RWPE2 (cell line): ENCODE measurements around the gene RELL1.

Experiments used
- ATAC-seq: fragments of 200-7000 bp; cut with Tn5 transposase; 3 replicates; pipeline ENCODE4 v1.9.1; 2021; ENCODE audit warnings: low read depth
- DNase-seq: peaks from one replicate; pipeline ENCODE4 v3.0.0-alpha.2; 2020; ENCODE audit warnings: low spot score
- H3K27ac ChIP-seq: fragments of 450-650 bp; 2 replicates; pipeline ENCODE4 v1.5.1; 2017; ENCODE audit warnings: mild to moderate bottlenecking; ENCODE audit not compliant: poor library complexity, severe bottlenecking
- H3K27me3 ChIP-seq: fragments of 250-450 bp; sonication (Bioruptor Pico); 2 replicates; pipeline ENCODE4 v1.5.1; 2021; ENCODE audit warnings: mild to moderate bottlenecking, moderate library complexity; ENCODE audit not compliant: insufficient read depth, poor library complexity, severe bottlenecking
- H3K36me3 ChIP-seq: fragments of 250-450 bp; sonication (Bioruptor Pico); 2 replicates; pipeline ENCODE4 v1.5.1; 2020; ENCODE audit warnings: low read depth, mild to moderate bottlenecking, moderate library complexity
- H3K4me1 ChIP-seq: fragments of 250-450 bp; sonication (Bioruptor Pico); 2 replicates; pipeline ENCODE4 v1.5.1; 2021; ENCODE audit warnings: mild to moderate bottlenecking, moderate library complexity; ENCODE audit not compliant: insufficient read depth, poor library complexity, severe bottlenecking
- H3K4me3 ChIP-seq: fragments of 250-450 bp; sonication (Bioruptor Pico); 2 replicates; pipeline ENCODE4 v1.5.1; 2021; ENCODE audit warnings: mild to moderate bottlenecking, moderate library complexity; ENCODE audit not compliant: severe bottlenecking
- H3K9me3 ChIP-seq: fragments of 250-450 bp; sonication (Bioruptor Pico); 2 replicates; pipeline ENCODE4 v1.5.1; 2021; ENCODE audit warnings: mild to moderate bottlenecking, moderate library complexity; ENCODE audit not compliant: severe bottlenecking
- TF ChIP-seq, protein P1 (sequence below): fragments of 450-650 bp; IDR thresholded peaks from one replicate; pipeline ENCODE4 v1.5.1; 2017; ENCODE audit warnings: mild to moderate bottlenecking, moderate library complexity; ENCODE audit not compliant: poor library complexity, severe bottlenecking

RELL1 gene

DNA sequence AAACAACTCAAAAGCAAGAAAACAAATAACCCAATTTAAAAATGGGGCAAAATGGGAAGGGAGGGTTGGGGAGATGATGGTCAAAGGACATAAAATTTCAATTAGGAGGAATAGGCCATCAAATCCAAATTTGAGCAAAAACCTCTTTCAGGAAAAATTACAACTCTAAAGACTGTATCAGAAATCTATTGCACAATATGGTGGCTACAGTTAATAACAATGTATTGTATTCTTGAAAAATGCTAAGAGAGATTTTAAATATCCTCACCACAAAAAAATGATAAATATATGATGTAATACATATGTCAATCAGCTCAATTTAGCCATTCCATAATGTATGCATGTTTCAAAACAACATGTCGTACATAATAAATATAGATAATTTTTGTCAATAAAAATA, 60.7 kb downstream of the RELL1 start:
- no peaks in the 10 kb centered on the region for H3K9me3 ChIP-seq
- TF ChIP-seq, protein P1, sequence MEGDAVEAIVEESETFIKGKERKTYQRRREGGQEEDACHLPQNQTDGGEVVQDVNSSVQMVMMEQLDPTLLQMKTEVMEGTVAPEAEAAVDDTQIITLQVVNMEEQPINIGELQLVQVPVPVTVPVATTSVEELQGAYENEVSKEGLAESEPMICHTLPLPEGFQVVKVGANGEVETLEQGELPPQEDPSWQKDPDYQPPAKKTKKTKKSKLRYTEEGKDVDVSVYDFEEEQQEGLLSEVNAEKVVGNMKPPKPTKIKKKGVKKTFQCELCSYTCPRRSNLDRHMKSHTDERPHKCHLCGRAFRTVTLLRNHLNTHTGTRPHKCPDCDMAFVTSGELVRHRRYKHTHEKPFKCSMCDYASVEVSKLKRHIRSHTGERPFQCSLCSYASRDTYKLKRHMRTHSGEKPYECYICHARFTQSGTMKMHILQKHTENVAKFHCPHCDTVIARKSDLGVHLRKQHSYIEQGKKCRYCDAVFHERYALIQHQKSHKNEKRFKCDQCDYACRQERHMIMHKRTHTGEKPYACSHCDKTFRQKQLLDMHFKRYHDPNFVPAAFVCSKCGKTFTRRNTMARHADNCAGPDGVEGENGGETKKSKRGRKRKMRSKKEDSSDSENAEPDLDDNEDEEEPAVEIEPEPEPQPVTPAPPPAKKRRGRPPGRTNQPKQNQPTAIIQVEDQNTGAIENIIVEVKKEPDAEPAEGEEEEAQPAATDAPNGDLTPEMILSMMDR: no peak
- no peak overlapping the region for H3K27ac ChIP-seq
- DNase-seq: no peak
- peaks cover 17% of the 10 kb centered on the region; the same call in 1 of the 2 replicates for H3K36me3 ChIP-seq
- ATAC-seq: no peak
- peaks cover 9% of the 10 kb centered on the region for H3K4me1 ChIP-seq
- H3K27me3 ChIP-seq: no peaks in the 10 kb centered on the region
- no peak overlapping the region for H3K4me3 ChIP-seq

DNA sequence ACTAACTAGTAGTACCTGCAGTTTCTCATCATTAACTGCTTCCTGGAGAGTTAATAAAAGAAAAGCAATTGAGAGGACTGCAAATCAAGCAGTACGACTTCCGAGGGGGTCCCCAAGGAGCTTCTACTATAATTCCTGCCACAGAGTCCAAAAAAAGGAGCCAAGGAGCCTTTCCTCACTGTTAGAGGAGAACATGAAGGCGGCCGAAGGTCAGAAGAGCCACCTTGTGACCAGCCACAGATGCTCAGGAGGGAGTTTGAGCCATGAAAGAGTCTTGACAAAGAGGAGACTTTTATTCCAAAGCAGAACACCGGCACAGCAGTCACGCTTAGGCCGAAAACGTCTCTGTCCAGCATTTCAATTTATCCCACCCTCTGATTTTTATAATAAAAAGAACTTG, 62.2 kb downstream of the RELL1 start:
- no peak for ATAC-seq
- peaks cover 1% of the 10 kb centered on the region for H3K4me1 ChIP-seq
- no peaks in the 10 kb centered on the region for H3K9me3 ChIP-seq
- no peak overlapping the region for H3K27ac ChIP-seq
- TF ChIP-seq, protein P1: no peak
- no peaks in the 10 kb centered on the region for H3K27me3 ChIP-seq
- H3K36me3 ChIP-seq: peaks cover 22% of the 10 kb centered on the region; the same call in 1 of the 2 replicates
- DNase-seq: no peak
- no peak overlapping the region for H3K4me3 ChIP-seq

DNA sequence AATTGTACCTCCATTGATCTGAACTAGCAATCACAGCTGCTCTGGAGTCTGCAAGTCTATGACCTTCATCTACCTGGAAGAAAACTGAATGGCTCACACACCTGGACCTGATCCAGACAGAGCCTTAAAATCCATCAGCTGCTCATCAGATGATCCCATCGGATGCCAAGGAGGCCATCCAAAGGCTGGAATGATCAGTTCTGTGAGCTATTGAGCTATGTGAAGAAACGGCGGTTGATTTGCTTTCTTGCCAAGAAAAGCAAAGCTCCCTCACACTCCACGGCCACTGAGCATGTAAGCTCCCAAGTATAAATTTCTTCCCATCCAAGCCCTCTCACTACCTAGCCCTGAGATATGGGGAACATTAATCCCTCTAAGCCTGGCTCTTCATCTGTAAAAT, 63.1 kb downstream of the RELL1 start:
- DNase-seq (no peak), ATAC-seq (no peak)
- Histone ChIP-seq H3K27me3 (no peaks in the 10 kb centered on the region), H3K4me1 (no peaks in the 10 kb centered on the region), H3K9me3 (no peaks in the 10 kb centered on the region), H3K27ac (no peak overlapping the region), H3K36me3 (peaks cover 16% of the 10 kb centered on the region; the same call in 1 of the 2 replicates), H3K4me3 (no peak overlapping the region)
- TF ChIP-seq, protein P1: no peak

DNA sequence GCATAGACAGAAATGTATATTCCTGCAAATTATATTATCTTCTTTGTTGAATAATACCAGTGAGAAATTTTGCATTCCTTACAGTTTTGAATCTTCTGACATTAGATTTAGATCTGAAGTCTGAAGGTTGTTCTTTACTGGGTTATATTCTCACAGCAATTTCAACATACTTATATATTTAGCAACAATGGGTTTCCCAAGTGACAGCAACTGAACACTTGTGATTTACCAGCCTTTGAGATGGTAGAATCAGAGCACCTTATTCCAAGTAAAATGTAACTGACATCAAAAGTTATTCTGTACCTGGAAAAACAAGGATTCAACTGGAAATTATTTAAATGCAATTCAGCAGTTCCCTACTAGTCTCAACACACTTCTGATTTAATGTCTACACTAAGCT, 66.0 kb downstream of the RELL1 start:
- DNase-seq: no peak
- H3K27me3 ChIP-seq: no peaks in the 10 kb centered on the region
- no peaks in the 10 kb centered on the region for H3K4me1 ChIP-seq
- H3K36me3 ChIP-seq: peaks cover 9% of the 10 kb centered on the region; the same call in 1 of the 2 replicates
- TF ChIP-seq, protein P1: no peak
- no peaks in the 10 kb centered on the region for H3K9me3 ChIP-seq
- H3K27ac ChIP-seq: no peak overlapping the region
- no peak overlapping the region for H3K4me3 ChIP-seq
- ATAC-seq: no peak

DNA sequence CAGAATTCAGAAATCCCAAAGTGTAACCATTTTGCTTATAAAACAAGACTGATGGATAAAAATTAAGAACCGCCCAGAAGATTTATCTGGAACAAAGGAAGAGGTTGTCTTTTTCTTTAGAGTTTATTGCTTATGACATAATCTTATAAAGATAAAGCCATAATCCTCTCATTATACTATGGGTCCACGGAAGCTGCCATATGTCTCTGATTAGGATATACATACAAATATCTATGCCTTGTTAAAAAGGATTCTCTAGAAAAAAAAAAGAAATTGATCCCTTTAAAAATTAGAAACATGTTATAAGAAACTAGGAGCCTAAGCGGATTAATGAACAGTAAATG, 70.5 kb downstream of the RELL1 start:
- H3K27me3 ChIP-seq: no peaks in the 10 kb centered on the region
- DNase-seq (no peak), ATAC-seq (no peak)
- no peak overlapping the region for H3K4me3 ChIP-seq
- no peak overlapping the region for H3K27ac ChIP-seq
- no peaks in the 10 kb centered on the region for H3K4me1 ChIP-seq
- no peaks in the 10 kb centered on the region for H3K9me3 ChIP-seq
- H3K36me3 ChIP-seq: 0 out of 2 replicates have a peak, but pooled peaks cover 8% of the 10 kb centered on the region
- TF ChIP-seq, protein P1: no peak
